ENCODE results near the gene RPS6KB2.

GRCh38 chr11:67407688-67408163 lies 20.6 kb upstream of the RPS6KB2 start:
- no peak for TF ChIP-seq POLR2A (IDR thresholded peaks at IDR 0.05)
- no peak for TF ChIP-seq CTCF (IDR thresholded peaks at IDR 0.05)

All from uterus (tissue), 2 donors.